Right cardiac atrium (tissue), 5 donors: ENCODE results near the gene AGPAT2. TPM values are rescaled to one million over a fixed set of nuclear protein-coding genes. Genes with fewer than 3 reads are reported as not detected.

Experiments used
- ATAC-seq, 2 donors: fragments of 200-7000 bp; cut with Tn5 transposase; one replicate each; pipeline versions ENCODE4 v1.8.0 to v1.9.1; 2020; ENCODE audit warnings: moderate library complexity in 2 of 2, mild to moderate bottlenecking in 1 of 2
- DNase-seq, 3 donors: peaks; one replicate each; pipeline ENCODE4 v3.0.0-alpha.2; 2020
- H3K27ac ChIP-seq: one replicate; pipeline ENCODE4 v1.5.1; 2013; ENCODE audit warnings: mild to moderate bottlenecking, low read length, control low read depth, moderate library complexity
- H3K27me3 ChIP-seq: one replicate; pipeline ENCODE4 v1.6.1; 2013; ENCODE audit not compliant: control insufficient read depth, insufficient read depth
- H3K4me1 ChIP-seq: one replicate; pipeline ENCODE4 v1.6.1; 2013; ENCODE audit warnings: low read length; ENCODE audit not compliant: control insufficient read depth, insufficient read depth
- H3K4me3 ChIP-seq: one replicate; pipeline ENCODE4 v1.5.1; 2013; ENCODE audit warnings: low read length, control low read depth
- H3K9me3 ChIP-seq: one replicate; pipeline ENCODE4 v1.6.1; 2013; ENCODE audit warnings: low read length; ENCODE audit not compliant: control insufficient read depth
- WGBS: extraction: QIAGEN DNeasy Blood & Tissue Kit; methylation state at CpG from one replicate; pipeline ENCODE4 v1.1.7; 2013; 5-methylcytosine and 5-hydroxymethylcytosine counted together
- intact Hi-C, 4 donors: fragments of 100-400 bp; cut with DNase I; formaldehyde crosslinking; loops; one replicate each; pipeline versions ENCODE4 v1.11.0 to v1.14.0; 2022 to 2023
- polyA plus RNA-seq: library from polyadenylated mRNA; stranded (reverse); fragments of 200-250 nt; gene quantifications from one replicate; pipeline ENCODE4 v1.2.3, GENCODE V29; 2013
- total RNA-seq, 4 donors: library from RNA; stranded (reverse); fragmentation: NEBNext Ultra II Directional; extraction: Animal tissue kit (Norgen Biotek cat#: 25700); gene quantifications; one replicate each; pipeline ENCODE4 v1.2.1, GENCODE V29; 2021
- donor health status: healthy with polysubstance abuse.
- donor health status: DM: no; HTN: yes; CAD: no.
- donor health status: DM: no; HTN: no; CAD: no.
- donor health status: DM: no; HTN: yes; CAD: no; lungs with severe emphysema.
- donor health status: DM: yes; HTN: yes; CAD: no.

Gene AGPAT2
- total and polyA plus RNA-seq, 5 donors: 63.0 to 149 (median 70.9) TPM

GRCh38 chr9:136685790-136686533 is 1.3 kb downstream of the AGPAT2 start:
- peak overlapping the region; percentile 70 for H3K4me3 ChIP-seq
- intact Hi-C loops: no loop called here
- peak overlapping the region; percentile 64 for H3K27ac ChIP-seq
- no peaks in the 10 kb centered on the region for H3K27me3 ChIP-seq
- H3K9me3 ChIP-seq: no peaks in the 10 kb centered on the region
- ATAC-seq (peak in 1 of 2 donors; percentile 5), DNase-seq (peak; percentile 56 to 75 (median 64))
- peaks cover 8% of the 10 kb centered on the region for H3K4me1 ChIP-seq
- 36% methylated on average over 19 of the region's 19 CpGs for WGBS

- intact Hi-C loops: no loop called here
- Histone ChIP-seq H3K4me3 (no peak overlapping the region), H3K9me3 (no peaks in the 10 kb centered on the region), H3K4me1 (peaks cover 8% of the 10 kb centered on the region), H3K27me3 (no peaks in the 10 kb centered on the region), H3K27ac (no peak overlapping the region)
- 81% methylated on average over 7 of the region's 7 CpGs for WGBS
- peak in 1 of 3 donors; percentile 62 for DNase-seq
- ATAC-seq: no peak
Observed at GRCh38 chr9:136685216-136685615, 2.0 kb downstream of the AGPAT2 start.

GRCh38 chr9:136684799-136685198 is 2.5 kb downstream of the AGPAT2 start:
- Histone ChIP-seq H3K4me1 (peaks cover 8% of the 10 kb centered on the region), H3K27me3 (no peaks in the 10 kb centered on the region), H3K4me3 (no peak overlapping the region), H3K27ac (no peak overlapping the region), H3K9me3 (no peaks in the 10 kb centered on the region)
- intact Hi-C loops: no loop called here
- DNase-seq (peak in 1 of 3 donors; percentile 50), ATAC-seq (no peak)
- 79% methylated on average over 15 of the region's 15 CpGs for WGBS

- Histone ChIP-seq H3K27ac (no peak overlapping the region), H3K27me3 (no peaks in the 10 kb centered on the region), H3K4me1 (peaks cover 8% of the 10 kb centered on the region), H3K4me3 (no peak overlapping the region), H3K9me3 (no peaks in the 10 kb centered on the region)
- 87% methylated on average over 15 of the region's 15 CpGs for WGBS
- DNase-seq (peak in 1 of 3 donors; percentile 54), ATAC-seq (no peak)
- intact Hi-C loops: no loop called here
Observed at GRCh38 chr9:136684339-136684738, 2.9 kb downstream of the AGPAT2 start.

GRCh38 chr9:136683755-136684154 is 3.5 kb downstream of the AGPAT2 start:
- intact Hi-C loops: no loop called here
- no peaks in the 10 kb centered on the region for H3K9me3 ChIP-seq
- H3K27ac ChIP-seq: no peak overlapping the region
- no peaks in the 10 kb centered on the region for H3K27me3 ChIP-seq
- ATAC-seq (no peak), DNase-seq (peak in 2 of 3 donors; percentile 28 to 61)
- no peak overlapping the region for H3K4me3 ChIP-seq
- WGBS: 79% methylated on average over 14 of the region's 14 CpGs
- H3K4me1 ChIP-seq: peaks cover 11% of the 10 kb centered on the region

- ATAC-seq (no peak), DNase-seq (peak in 2 of 3 donors; percentile 33 to 57)
- intact Hi-C loops: no loop called here
- no peak overlapping the region for H3K27ac ChIP-seq
- no peaks in the 10 kb centered on the region for H3K27me3 ChIP-seq
- no peaks in the 10 kb centered on the region for H3K9me3 ChIP-seq
- 88% methylated on average over 16 of the region's 16 CpGs for WGBS
- no peak overlapping the region for H3K4me3 ChIP-seq
- H3K4me1 ChIP-seq: peaks cover 11% of the 10 kb centered on the region
Observed at GRCh38 chr9:136683173-136683745, 4.0 kb downstream of the AGPAT2 start.

- Histone ChIP-seq H3K27ac (no peak overlapping the region), H3K9me3 (no peaks in the 10 kb centered on the region), H3K27me3 (no peaks in the 10 kb centered on the region), H3K4me3 (no peak overlapping the region), H3K4me1 (peaks cover 11% of the 10 kb centered on the region)
- 90% methylated on average over 10 of the region's 10 CpGs for WGBS
- DNase-seq (no peak), ATAC-seq (no peak)
- intact Hi-C loops: no loop called here
Observed at GRCh38 chr9:136682710-136683109, 4.5 kb downstream of the AGPAT2 start.

GRCh38 chr9:136681945-136682699 is 5.1 kb downstream of the AGPAT2 start:
- no peak for ATAC-seq
- peak in 1 of 3 donors; percentile 49 for DNase-seq
- Histone ChIP-seq H3K27me3 (no peaks in the 10 kb centered on the region), H3K4me1 (peaks cover 11% of the 10 kb centered on the region), H3K9me3 (no peaks in the 10 kb centered on the region), H3K4me3 (no peak overlapping the region), H3K27ac (no peak overlapping the region)
- intact Hi-C loops: no loop called here
- WGBS: 87% methylated on average over 20 of the region's 20 CpGs

GRCh38 chr9:136681029-136681428 is 6.2 kb downstream of the AGPAT2 start:
- Histone ChIP-seq H3K4me3 (no peak overlapping the region), H3K9me3 (no peaks in the 10 kb centered on the region), H3K4me1 (peaks cover 11% of the 10 kb centered on the region), H3K27ac (no peak overlapping the region), H3K27me3 (no peaks in the 10 kb centered on the region)
- intact Hi-C loops: no loop called here
- 93% methylated on average over 17 of the region's 17 CpGs for WGBS
- DNase-seq (no peak), ATAC-seq (no peak)

- H3K4me3 ChIP-seq: no peak overlapping the region
- no peaks in the 10 kb centered on the region for H3K27me3 ChIP-seq
- 44% methylated on average over 22 of the region's 22 CpGs for whole genome bisulfite sequencing
- peak; percentile 77 to 86 (median 85) for DNase-seq
- no peaks in the 10 kb centered on the region for H3K9me3 ChIP-seq
- intact Hi-C loops: no loop called here
- H3K4me1 ChIP-seq: peaks cover 3% of the 10 kb centered on the region
- H3K27ac ChIP-seq: peak overlapping the region; percentile 19
- ATAC-seq: peak; percentile 2 to 6
Observed at GRCh38 chr9:136679431-136679941, 7.8 kb downstream of the AGPAT2 start.

GRCh38 chr9:136678624-136679023 is 8.6 kb downstream of the AGPAT2 start:
- H3K4me3 ChIP-seq: no peak overlapping the region
- peak overlapping the region; percentile 22 for H3K27ac ChIP-seq
- H3K4me1 ChIP-seq: peaks cover 3% of the 10 kb centered on the region
- H3K27me3 ChIP-seq: no peaks in the 10 kb centered on the region
- intact Hi-C loops: no loop called here
- DNase-seq (no peak), ATAC-seq (no peak)
- 70% methylated on average over 6 of the region's 6 CpGs for whole genome bisulfite sequencing
- H3K9me3 ChIP-seq: no peaks in the 10 kb centered on the region
